Right renal pelvis (tissue), 4 donors: Measurements from ENCODE around the gene RMND1. TPM values are rescaled to one million over a fixed set of nuclear protein-coding genes. Genes with fewer than 3 reads are reported as not detected.
"Not testable (repeated sequence)": the region's sequence is repeated elsewhere in the genome, so short reads cannot be mapped to it uniquely, and the experiment has no call there.

Experiments
- DNase-seq, 4 donors: peaks; one replicate each; pipeline ENCODE4 v3.0.0-alpha.2; 2013; ENCODE audit warnings: low read depth in 4 of 4, low spot score in 3 of 4, missing footprints in 1 of 4
- polyA plus RNA-seq, 4 donors: library from polyadenylated mRNA; unstranded; fragments of 120-200 nt; gene quantifications; one replicate each; pipeline ENCODE4 v1.2.1, GENCODE V29; 2013; ENCODE audit not compliant: insufficient read length in 4 of 4

Gene RMND1
- polyA plus RNA-seq, 4 donors, result 38.9 to 53.0 (median 47.2) TPM

- not testable (repeated sequence) for DNase-seq
Observed at GRCh38 chr6:151455751-151456398, 3.9 kb upstream of the RMND1 start.

GRCh38 chr6:151452750-151453427 lies 963 bp upstream of the RMND1 start:
- DNase-seq, result no peak

- no peak for DNase-seq
Observed at GRCh38 chr6:151451417-151451949, 443 bp downstream of the RMND1 start.

GRCh38 chr6:151450928-151451327 lies 998 bp downstream of the RMND1 start:
- not testable (repeated sequence) for DNase-seq

- no peak for DNase-seq
Observed at GRCh38 chr6:151448623-151449022, 3.3 kb downstream of the RMND1 start.

- no peak for DNase-seq
Observed at GRCh38 chr6:151447237-151447636, 4.7 kb downstream of the RMND1 start.

- DNase-seq, result no peak
Observed at GRCh38 chr6:151445482-151445881, 6.4 kb downstream of the RMND1 start.

- DNase-seq, result no peak
Observed at GRCh38 chr6:151443911-151444621, 7.9 kb downstream of the RMND1 start.

- no peak for DNase-seq
Observed at GRCh38 chr6:151443454-151443853, 8.5 kb downstream of the RMND1 start.

- no peak for DNase-seq
Observed at GRCh38 chr6:151442371-151442770, 9.6 kb downstream of the RMND1 start.

GRCh38 chr6:151441390-151442166 lies 10.3 kb downstream of the RMND1 start:
- DNase-seq, result no peak

GRCh38 chr6:151440930-151441329 lies 11.0 kb downstream of the RMND1 start:
- DNase-seq, result no peak

GRCh38 chr6:151440498-151440897 lies 11.4 kb downstream of the RMND1 start:
- DNase-seq, result no peak

GRCh38 chr6:151437401-151437800 lies 14.5 kb downstream of the RMND1 start:
- DNase-seq, result no peak

- DNase-seq, result peak in 1 of 4 donors; percentile 45
Observed at GRCh38 chr6:151436802-151437201, 15.1 kb downstream of the RMND1 start.

- DNase-seq, result no peak
Observed at GRCh38 chr6:151436300-151436699, 15.6 kb downstream of the RMND1 start.

- DNase-seq, result no peak
Observed at GRCh38 chr6:151434369-151434768, 17.6 kb downstream of the RMND1 start.

GRCh38 chr6:151432651-151433050 lies 19.3 kb downstream of the RMND1 start:
- DNase-seq, result no peak

GRCh38 chr6:151431337-151431736 lies 20.6 kb downstream of the RMND1 start:
- no peak for DNase-seq

- no peak for DNase-seq
Observed at GRCh38 chr6:151430886-151431285, 21.0 kb downstream of the RMND1 start.
